ENCODE data around the gene ANKRD44.
A peak's percentile ranks its signal among the peaks of the same experiment; 100 is the strongest.

ANKRD44 gene

DNA sequence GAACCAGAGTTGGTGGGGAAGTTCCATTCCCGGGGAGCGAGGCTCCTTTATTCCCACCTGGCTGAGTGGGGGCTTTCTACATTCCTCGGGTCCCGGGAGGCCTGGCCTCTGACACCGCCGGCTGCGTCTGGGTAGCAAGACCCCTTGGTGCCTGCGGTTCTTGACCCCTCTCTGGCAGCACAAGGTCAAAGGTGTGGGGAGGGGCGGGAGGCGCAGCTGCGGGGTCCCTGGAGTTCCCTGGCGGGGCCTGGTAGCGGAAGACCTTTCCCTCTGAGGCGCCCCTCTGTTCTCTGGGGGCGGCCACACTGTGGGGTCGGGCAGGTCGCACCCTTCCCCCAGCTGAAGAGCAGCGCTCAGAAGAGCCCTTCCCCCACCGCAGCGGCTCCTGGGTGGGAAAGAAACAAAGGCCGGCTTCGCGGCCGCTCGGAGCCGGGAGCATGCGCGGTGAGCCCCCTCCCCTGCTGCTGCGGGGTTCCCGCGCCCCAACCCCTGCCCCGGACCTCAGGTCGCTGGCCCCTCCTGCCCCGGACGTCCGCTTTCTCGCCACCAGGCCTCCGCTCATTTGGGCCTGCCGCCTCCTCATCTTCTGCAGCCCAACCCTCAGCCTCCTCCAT, 146.3 kb downstream of the ANKRD44 start:
- H3K27ac ChIP-seq: no peak overlapping the region

DNA sequence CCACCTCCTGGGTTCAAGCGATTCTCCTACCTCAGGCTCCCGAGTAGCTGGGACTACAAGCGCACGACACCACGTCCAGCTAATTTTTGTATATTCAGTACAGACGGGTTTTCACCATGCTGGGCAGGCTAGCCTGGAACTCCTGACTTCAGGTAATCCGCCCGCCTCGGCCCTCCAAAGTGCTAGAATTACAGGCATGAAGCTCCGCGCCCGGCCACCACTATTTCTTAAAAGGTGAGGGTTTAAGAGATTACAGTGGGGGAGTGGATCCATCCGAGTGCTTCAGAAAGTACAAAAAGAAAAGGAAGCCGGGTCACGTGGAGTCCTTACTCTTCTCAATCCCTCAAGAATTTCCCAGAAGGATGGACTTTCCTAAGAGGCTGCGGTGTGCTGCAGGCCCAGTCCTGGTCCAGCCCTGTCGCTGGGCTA, 146.9 kb downstream of the ANKRD44 start:
- TF ChIP-seq, protein P1, sequence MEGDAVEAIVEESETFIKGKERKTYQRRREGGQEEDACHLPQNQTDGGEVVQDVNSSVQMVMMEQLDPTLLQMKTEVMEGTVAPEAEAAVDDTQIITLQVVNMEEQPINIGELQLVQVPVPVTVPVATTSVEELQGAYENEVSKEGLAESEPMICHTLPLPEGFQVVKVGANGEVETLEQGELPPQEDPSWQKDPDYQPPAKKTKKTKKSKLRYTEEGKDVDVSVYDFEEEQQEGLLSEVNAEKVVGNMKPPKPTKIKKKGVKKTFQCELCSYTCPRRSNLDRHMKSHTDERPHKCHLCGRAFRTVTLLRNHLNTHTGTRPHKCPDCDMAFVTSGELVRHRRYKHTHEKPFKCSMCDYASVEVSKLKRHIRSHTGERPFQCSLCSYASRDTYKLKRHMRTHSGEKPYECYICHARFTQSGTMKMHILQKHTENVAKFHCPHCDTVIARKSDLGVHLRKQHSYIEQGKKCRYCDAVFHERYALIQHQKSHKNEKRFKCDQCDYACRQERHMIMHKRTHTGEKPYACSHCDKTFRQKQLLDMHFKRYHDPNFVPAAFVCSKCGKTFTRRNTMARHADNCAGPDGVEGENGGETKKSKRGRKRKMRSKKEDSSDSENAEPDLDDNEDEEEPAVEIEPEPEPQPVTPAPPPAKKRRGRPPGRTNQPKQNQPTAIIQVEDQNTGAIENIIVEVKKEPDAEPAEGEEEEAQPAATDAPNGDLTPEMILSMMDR (IDR thresholded peaks at IDR 0.05): no peak
- no peak for TF ChIP-seq ZFX (IDR thresholded peaks at IDR 0.05; ENCODE audit: borderline replicate concordance)
- no peak overlapping the region for H3K27ac ChIP-seq

More for the DNA sequence above, 146.3 kb downstream of the ANKRD44 start:
- TF ChIP-seq, protein P1 (IDR thresholded peaks at IDR 0.05): no peak
- TF ChIP-seq ZFX (IDR thresholded peaks at IDR 0.05; ENCODE audit: borderline replicate concordance): no peak

DNA sequence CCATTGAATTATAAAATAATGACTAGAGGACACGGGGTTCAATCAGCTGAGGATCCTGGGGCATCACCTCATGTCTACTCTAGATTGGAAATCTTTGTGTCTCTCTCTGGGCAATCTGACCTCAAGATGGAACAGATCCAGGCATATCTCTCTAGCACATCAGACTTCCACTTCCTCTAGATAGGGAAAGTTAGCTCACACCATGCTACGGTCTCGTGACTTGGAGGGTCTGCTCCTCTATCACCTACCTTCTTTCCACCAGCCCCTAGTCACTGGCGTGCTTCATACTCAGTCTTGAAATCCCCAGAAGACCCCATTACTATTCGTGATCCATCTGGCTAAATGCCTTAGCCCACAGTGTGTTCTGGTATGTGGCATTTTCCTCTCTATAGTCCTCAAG, 148.8 kb downstream of the ANKRD44 start:
- TF ChIP-seq, protein P1 (IDR thresholded peaks at IDR 0.05): no peak
- TF ChIP-seq ZFX (IDR thresholded peaks at IDR 0.05; ENCODE audit: borderline replicate concordance): no peak
- H3K27ac ChIP-seq: no peak overlapping the region

DNA sequence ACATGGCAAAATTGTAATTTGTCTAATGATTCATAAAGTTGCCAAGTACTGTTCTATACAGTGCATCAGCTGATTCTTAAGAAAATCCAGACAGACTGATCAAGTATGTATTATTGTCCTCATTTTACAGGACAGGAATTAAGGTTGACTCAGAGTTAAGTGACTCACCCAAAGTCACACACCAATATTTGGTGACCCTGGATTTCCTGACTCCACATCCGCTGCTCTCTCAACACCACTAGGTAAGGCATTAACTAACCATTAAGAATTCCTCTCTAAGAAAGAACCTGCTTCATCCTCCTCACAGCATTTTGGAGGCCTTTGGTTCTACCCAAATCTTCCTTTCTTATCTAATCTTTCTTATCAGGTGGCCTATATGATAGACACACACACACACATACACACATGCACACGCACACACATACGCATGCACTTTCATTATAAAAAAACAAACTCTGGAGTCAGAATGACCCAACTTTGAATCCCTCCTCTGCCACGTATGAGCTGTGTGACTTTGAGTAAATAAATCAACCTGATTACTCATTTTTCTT, 150.8 kb downstream of the ANKRD44 start:
- H3K27ac ChIP-seq: peak overlapping the region; percentile 51
- TF ChIP-seq, protein P1 (IDR thresholded peaks at IDR 0.05): no peak
- no peak for TF ChIP-seq ZFX (IDR thresholded peaks at IDR 0.05; ENCODE audit: borderline replicate concordance)

DNA sequence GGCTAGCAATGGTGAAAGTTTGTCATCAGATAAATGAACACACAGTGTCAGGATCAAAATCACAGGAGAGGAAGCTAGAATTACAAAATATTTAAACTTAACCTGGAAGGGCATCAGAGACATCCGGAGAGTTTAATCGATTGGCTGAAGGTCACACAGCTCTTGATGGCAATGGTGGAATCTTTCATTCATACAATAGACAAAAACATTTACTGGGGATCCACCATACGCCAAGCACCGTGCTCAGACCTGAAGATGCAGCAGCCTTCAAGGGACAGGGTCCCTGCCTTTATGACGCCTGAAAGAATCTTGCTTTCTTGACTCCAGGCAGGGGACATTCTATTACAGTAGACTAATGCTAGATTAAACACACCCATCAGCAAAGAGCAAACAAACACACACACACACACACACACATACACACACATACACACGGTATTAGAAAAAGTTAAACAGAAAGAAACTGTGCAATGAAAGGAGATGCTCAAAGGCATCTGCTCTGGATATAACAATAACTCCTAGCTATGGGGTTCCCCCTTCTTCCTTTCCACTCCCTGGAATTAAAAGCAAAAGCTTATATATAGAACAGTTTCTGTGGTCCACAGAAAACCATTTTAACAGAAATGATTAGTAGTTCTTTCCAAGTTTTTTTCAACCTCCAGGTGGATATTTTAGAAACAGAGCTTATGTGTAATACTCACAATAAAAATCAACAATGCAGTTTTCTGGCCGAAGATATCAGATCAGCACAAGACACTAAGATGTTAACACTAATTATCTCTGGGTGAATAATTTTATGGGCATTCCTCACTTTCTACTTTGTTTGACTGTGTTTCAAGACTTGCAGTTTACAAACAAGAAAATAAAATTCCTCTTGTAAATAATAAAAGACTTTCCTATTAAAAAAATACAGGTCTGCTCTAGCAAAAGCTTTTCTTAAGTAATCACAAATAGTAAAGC, 151.7 kb downstream of the ANKRD44 start:
- peak overlapping the region; percentile 51 for H3K27ac ChIP-seq
- TF ChIP-seq, protein P1 (IDR thresholded peaks at IDR 0.05): no peak
- no peak for TF ChIP-seq ZFX (IDR thresholded peaks at IDR 0.05; ENCODE audit: borderline replicate concordance)

DNA sequence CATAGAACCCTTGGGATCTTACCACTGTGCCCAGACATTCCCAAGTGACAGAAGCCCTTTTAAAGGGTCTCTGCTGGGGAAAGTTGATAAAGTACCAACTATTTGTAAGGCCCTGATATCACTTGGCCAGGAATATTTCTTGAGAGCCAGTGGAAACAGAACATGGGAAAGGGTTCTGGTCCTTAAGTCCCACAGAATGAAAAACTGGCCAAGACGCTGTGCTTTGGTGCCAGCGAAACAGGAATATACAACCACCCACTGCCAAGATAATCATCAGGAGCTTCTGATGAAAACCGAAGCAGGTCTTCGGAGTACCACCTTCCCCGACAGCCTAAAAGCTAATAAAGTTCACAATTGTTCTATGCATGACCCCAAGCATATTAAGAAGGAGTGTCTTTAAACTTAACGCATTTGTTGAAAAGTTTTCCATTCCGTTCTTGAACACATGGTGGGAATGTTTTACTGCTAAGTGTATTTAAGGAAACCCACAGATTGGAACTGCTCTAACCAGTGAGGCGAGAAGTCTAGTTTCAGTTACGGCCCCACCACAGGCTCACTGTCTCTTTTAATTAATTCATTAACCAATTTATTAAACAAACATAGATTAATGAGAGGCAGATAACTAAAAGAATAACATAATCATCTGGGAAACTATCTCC, 152.6 kb downstream of the ANKRD44 start:
- H3K27ac ChIP-seq: peak overlapping the region; percentile 51
- no peak for TF ChIP-seq ZFX (IDR thresholded peaks at IDR 0.05; ENCODE audit: borderline replicate concordance)
- TF ChIP-seq, protein P1 (IDR thresholded peaks at IDR 0.05): no peak

All from 22Rv1 (cell line).